ENCODE data around the gene TMEM179B.
A peak's percentile ranks its signal among the peaks of the same experiment; 100 is the strongest.
"Not testable (repeated sequence)": the region's sequence is repeated elsewhere in the genome, so short reads cannot be mapped to it uniquely, and the experiment has no call there.

TMEM179B gene

GRCh38 chr11:62787005-62787759 lies at the start of gene TMEM179B:
TMEM179B (plus strand) TSS chr11:62787402; CDS start chr11:62787432, 30 bp downstream.
- peak; percentile 74 for DNase-seq

GRCh38 chr11:62747475-62748160 lies 39.6 kb upstream of the TMEM179B start:
- no peak for DNase-seq

GRCh38 chr11:62749931-62750330 lies 37.3 kb upstream of the TMEM179B start:
- DNase-seq, result not testable (repeated sequence)

GRCh38 chr11:62752177-62752785 lies 34.9 kb upstream of the TMEM179B start:
- no peak for DNase-seq

GRCh38 chr11:62752994-62753735 lies 34.0 kb upstream of the TMEM179B start:
- no peak for DNase-seq

GRCh38 chr11:62753736-62754603 lies 33.2 kb upstream of the TMEM179B start, which contains the start of gene ZBTB3:
ZBTB3 (minus strand) TSS chr11:62754160; CDS start chr11:62753664, 496 bp downstream.
- DNase-seq, result peak; percentile 99

- DNase-seq, result no peak
These were observed 32.1 kb upstream of the TMEM179B start for GRCh38 chr11:62755086-62755615.

- DNase-seq, result no peak
These were observed 29.1 kb upstream of the TMEM179B start for GRCh38 chr11:62757846-62758788.

GRCh38 chr11:62760867-62761227 lies 26.4 kb upstream of the TMEM179B start:
- DNase-seq, result not testable (repeated sequence)

- DNase-seq, result no peak
These were observed 16.4 kb upstream of the TMEM179B start for GRCh38 chr11:62770778-62771143.

GRCh38 chr11:62771144-62772021 lies 15.8 kb upstream of the TMEM179B start, which contains the start of gene TAF6L:
TAF6L (plus strand) TSS chr11:62771396; CDS start chr11:62775784, 4,388 bp downstream.
- DNase-seq, result peak; percentile 91

GRCh38 chr11:62774407-62774806 lies 12.8 kb upstream of the TMEM179B start:
- DNase-seq, result no peak

GRCh38 chr11:62775646-62776045 lies 11.6 kb upstream of the TMEM179B start:
- DNase-seq, result no peak

GRCh38 chr11:62777389-62777788 lies 9.8 kb upstream of the TMEM179B start:
- no peak for DNase-seq

GRCh38 chr11:62778441-62778840 lies 8.8 kb upstream of the TMEM179B start:
- DNase-seq, result no peak

- DNase-seq, result no peak
These were observed 4.4 kb upstream of the TMEM179B start for GRCh38 chr11:62782753-62783152.

GRCh38 chr11:62786318-62787004 lies 741 bp upstream of the TMEM179B start:
- no peak for DNase-seq

- no peak for DNase-seq
These were observed 1.8 kb downstream of the TMEM179B start for GRCh38 chr11:62788991-62789390.

GRCh38 chr11:62789576-62789975 lies 2.4 kb downstream of the TMEM179B start:
- no peak for DNase-seq
